Right lung (tissue), 5 donors: Measurements from ENCODE around the gene SCAMP1. TPM values are rescaled to one million over a fixed set of nuclear protein-coding genes. Genes with fewer than 3 reads are reported as not detected.

ENCODE experiments used
- DNase-seq, 2 donors: peaks; one replicate each; pipeline ENCODE4 v3.0.0-alpha.2; 2013
- polyA plus RNA-seq, 5 donors: library from polyadenylated mRNA; unstranded; fragments of 120-200 nt; gene quantifications; one replicate each; pipeline versions ENCODE4 v1.2.1 to v1.2.3, GENCODE V29; 2013; ENCODE audit warnings: inconsistent platforms in 1 of 5, low replicate concordance in 1 of 5; ENCODE audit not compliant: insufficient read length in 5 of 5, insufficient read depth in 1 of 5

SCAMP1 gene
- polyA plus RNA-seq, 5 donors: 34.8 to 57.8 (median 53.1) TPM

- DNase-seq: no peak
Measured at GRCh38 chr5:78492224-78492623, 131.8 kb downstream of the SCAMP1 start.

- DNase-seq: no peak
Measured at GRCh38 chr5:78492650-78493049, 132.2 kb downstream of the SCAMP1 start.

DNA sequence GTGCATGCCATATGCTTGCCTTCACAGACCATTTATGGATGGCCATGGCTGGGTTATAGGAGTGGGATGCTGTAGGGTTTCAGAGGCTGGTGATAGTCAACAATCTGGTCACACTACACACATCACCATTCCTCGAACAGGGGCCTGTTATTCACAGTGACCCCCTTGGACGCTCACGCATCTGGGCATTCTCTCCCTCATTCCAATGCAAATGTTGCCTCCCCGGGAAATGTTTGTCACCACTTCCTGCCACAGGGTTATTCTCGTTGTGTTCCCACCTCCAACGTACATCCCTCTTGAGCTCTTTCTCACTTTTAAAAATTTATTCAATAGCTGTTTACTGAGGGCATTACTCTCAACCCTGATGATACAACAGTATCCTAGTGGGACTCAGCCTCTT is 135.4 kb downstream of the SCAMP1 start:
- DNase-seq: no peak

GRCh38 chr5:78496373-78496772 is 136.0 kb downstream of the SCAMP1 start:
- no peak for DNase-seq

DNA sequence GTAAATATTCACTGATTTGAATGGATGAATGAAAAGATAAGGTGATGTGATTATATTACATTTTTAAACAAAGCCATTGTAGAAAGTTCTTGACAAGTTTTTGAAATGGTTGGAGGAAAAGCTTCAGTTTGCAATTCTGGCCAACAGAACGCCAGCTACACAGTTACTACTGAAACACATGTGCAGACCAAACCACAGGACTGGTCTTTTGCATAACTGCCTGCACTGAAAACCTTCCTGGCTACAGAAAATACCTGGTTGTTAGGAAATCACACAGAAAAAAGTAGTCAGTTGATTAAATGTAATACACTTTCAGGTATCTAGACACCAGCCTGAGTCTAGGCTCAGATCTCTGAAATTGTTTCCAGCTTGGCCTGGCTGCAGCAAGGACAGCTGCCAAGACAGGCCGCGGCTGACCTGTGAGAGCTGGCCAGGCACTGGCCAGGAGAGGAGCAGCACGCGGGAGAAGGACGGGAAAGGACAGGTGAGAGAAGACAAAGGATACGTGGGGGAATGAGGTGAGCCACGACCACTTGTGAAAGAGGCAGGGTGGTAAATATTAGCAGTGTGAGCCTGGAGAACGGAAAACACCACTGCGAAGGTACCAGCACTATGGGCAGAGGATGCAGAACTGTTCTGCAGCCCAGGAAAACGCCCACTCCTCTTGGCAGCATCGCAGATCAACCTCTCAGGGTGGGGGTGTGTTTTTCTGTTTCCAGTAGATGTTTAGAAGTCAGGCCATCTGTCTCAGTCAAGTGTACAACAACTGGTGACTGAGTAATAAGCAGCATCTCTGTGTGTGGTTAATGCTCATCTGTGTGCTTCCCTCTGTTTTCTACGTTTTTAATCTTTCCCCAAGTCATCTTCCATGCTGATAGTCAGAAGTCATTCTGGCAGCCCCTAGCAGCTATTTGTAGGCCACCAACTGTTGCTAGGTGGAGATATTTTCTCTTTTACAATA is 137.4 kb downstream of the SCAMP1 start:
- DNase-seq: no peak

- DNase-seq: no peak
Measured at GRCh38 chr5:78499485-78499884, 139.1 kb downstream of the SCAMP1 start.

DNA sequence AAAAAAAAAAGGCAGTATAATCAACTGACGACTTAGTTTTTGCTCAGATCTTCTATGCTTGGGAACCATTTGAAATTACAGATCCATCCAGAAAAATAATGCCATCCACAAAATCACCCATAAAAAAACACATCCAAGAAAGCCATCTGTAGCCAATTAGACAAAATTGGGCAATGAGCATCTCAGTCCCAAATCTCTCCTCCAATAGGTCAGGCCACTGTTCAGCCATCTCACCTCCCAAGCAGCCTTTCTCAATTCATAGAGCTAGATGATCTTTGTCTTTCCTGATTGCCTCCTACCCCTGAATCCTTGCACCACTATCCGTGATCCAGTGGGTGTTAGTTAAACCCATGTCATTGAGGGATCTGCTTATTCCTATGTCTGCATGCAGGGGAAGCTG is 139.6 kb downstream of the SCAMP1 start:
- DNase-seq: no peak

DNA sequence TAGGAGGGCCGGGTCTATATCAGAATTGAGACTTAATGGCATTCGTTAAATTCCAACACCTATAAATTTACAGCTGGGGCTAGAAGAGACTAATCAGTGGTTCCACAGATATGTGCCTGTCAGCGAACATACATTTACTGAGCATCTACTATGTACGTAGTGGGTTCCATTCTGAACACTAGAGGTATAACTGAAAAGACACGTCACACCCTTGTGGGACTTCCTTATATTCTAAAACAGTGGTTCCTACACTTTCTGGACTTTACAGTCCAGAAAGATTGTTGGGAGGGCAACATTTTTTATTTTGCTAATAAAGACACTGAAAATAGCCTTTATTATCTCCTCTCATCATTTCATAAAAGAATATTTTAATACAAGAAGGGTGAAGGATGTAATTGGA is 140.5 kb downstream of the SCAMP1 start:
- no peak for DNase-seq

- no peak for DNase-seq
Measured at GRCh38 chr5:78501411-78502352, 141.3 kb downstream of the SCAMP1 start.

DNA sequence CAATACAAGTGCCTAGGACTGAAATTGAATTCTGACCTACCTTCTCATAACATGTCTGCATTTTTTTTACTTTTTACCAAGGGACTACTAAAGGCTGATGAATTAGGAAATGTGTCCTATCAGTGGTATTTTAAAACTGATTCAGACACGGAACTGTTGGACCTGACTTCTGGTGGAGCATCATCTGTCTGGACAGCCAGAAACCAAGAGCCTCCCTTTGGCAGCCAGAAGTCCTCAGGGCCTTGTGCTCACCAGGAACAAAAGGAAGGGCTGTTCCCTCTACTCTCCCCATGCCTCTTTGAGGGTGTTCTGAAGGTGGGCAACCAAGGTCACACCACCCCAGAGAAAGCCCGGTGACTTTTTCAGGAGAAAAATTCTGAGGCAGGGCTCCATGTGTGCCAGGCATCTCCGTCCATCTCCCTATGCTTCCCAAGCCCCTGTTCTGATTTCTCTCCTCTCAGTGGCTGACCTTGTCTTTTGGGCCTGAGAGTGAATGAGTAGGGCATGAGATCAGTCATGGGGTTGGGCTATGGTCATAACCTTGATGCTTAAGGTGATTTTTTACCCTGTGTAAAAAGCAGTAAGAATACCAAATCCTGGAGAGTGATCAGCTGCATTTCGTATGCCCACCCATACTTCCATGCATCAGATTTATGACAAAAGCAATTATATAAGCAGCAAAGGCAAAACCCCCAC is 143.7 kb downstream of the SCAMP1 start:
- no peak for DNase-seq

GRCh38 chr5:78504704-78505677 is 144.6 kb downstream of the SCAMP1 start:
- peak; percentile 92 to 94 for DNase-seq

- no peak for DNase-seq
Measured at GRCh38 chr5:78505860-78506259, 145.4 kb downstream of the SCAMP1 start.

GRCh38 chr5:78506261-78507024 is 146.0 kb downstream of the SCAMP1 start:
- DNase-seq: peak; percentile 82 to 88

DNA sequence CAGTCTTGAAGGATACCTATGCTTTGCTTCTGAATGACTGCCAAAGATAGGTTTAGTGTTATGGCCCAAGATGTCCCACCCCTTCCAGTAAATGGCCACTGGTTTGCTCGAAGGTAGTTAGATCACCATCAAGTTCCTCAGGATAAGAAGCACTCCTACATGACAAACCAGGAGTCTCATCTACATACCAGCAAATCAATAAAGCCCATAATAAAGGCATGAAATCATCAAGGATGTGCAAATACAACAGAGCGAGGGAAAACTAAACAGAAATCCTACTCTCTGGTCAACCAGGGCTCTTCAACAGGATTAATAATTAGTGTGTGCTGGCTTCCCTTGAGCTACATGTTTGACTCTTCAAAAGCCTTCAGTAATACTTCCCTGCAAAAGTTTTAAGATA is 147.1 kb downstream of the SCAMP1 start:
- DNase-seq: no peak

- peak; percentile 74 to 82 for DNase-seq
Measured at GRCh38 chr5:78508186-78508765, 147.9 kb downstream of the SCAMP1 start.

GRCh38 chr5:78509145-78509865 is 148.9 kb downstream of the SCAMP1 start:
- no peak for DNase-seq

- peak in 1 of 2 donors; percentile 56 for DNase-seq
Measured at GRCh38 chr5:78509884-78510769, 149.7 kb downstream of the SCAMP1 start.
